GM13976 (cell line): ENCODE data around the gene MXD4.
A peak's percentile ranks its signal among the peaks of the same experiment; 100 is the strongest.

ENCODE experiments used
- DNase-seq: peaks from one replicate; pipeline ENCODE4 v3.0.0; 2012; ENCODE audit warnings: low spot score
- CTCF ChIP-seq: IDR thresholded peaks from 2 replicates; pipeline ENCODE4 v1.5.1; 2012; ENCODE audit warnings: borderline replicate concordance, mild to moderate bottlenecking; ENCODE audit not compliant: insufficient read depth; ENCODE audit errors: extremely low read depth, missing control alignments, control extremely low read depth
- in situ Hi-C: fragments of 300-500 bp; cut with MboI; formaldehyde crosslinking; loops from one replicate; pipeline ENCODE4 v1.12.0; 2022; ENCODE audit warnings: low sequenced_read_pairs, mixed read lengths, inconsistent platforms; ENCODE audit not compliant: unreplicated experiment

The MXD4 gene

DNA sequence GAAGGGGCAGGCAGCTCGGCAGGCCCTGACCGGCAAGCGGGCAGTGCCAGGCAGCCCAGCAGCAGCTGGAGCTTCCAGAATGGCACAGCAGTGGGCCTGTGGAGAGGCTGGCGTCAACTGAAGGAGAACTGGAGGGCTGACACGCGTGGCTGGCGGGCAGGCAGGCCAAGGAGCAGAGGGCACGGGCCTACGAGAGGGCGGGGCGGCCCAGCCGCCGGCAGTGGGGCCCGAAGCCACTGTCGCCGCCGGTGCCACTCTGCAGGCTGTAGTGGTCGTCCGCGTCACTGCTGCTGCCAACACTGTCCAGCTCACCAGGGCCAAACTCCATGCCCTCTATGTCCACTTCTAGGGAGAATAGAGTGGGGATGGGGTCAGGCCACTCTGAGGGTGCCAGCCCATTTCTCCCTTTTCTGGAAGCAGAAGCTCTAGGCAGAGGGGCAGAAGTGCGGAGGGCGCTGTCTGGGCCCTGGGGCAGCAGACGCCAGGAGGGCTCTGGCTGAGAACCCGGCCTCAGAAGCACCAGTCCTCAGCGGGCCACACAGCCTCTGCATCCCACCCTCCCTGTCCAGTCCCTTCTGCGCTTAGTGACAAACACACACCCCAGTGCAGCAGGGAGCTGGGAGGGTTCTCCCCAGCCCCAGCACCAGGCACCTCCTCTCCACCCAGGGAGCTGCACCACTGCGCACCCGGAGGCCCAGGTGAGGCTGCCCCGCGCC lies 11.4 kb downstream of the MXD4 start:
- in situ Hi-C loops, result no loop called here
- DNase-seq, result peak; percentile 18
- TF ChIP-seq CTCF, result no peak

DNA sequence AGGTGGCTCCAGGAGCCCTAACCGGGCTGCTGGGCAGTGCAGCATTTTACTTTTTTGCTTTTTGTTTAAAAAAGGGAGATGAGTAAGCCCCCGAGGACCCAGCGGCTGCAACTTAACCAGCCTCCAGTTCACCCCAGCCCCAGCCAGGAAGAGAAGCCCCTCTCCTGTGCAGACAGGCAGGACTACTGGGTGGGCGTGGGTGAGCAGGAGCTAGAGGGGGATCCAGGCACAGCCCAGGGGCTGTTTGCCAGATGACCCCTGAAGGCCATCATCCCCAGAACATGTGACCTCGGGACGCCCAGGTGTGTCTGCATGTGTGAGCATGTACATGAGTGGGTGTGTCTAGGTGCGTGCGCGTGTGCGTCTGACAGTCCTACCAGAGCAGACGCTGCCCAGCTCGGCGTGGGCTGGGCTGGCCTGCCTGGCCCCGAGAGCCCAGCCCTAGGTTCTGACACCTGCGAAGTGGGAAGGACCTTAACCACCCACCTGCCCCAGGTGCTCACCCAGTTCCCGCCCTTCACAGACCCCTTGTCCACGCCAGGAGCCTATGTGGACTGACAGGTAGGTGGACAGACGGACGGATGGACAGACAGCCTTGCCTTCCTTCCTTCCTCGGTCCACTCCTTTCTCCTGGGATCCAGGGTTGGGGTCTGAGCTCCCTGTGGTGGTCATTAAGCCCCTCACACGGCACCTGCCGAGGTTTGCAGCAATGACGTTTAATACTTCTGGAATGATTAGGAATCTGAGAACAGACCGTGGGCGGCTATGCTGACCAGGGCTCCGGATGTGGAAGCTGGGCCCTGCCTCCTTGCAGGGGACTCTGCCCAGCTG lies 12.2 kb downstream of the MXD4 start:
- DNase-seq, result peak; percentile 15
- in situ Hi-C loops, result no loop called here
- TF ChIP-seq CTCF, result no peak

DNA sequence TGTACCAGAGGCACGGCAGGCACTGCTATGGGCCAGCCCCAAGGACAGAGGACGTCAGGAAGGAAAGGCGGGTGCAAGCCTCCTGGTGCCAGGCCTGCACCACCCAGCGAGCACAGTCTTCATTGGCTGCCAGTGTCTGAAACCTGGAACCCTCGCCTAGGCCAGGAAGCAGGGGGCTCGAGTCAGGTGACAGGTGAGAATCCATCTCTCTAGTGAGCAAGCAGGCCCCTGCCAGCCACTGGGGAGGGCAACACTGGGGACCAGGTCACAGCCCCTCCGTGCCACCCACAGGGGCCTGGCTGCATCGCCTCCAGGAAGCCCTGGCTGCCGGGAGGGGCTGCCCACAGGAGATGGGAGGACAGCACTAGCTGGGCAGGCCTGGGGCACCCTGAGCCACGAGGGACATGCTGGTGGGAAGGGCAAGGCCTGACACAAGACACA lies 13.1 kb downstream of the MXD4 start:
- in situ Hi-C loops, result no loop called here
- no peak for TF ChIP-seq CTCF
- peak; percentile 17 for DNase-seq

DNA sequence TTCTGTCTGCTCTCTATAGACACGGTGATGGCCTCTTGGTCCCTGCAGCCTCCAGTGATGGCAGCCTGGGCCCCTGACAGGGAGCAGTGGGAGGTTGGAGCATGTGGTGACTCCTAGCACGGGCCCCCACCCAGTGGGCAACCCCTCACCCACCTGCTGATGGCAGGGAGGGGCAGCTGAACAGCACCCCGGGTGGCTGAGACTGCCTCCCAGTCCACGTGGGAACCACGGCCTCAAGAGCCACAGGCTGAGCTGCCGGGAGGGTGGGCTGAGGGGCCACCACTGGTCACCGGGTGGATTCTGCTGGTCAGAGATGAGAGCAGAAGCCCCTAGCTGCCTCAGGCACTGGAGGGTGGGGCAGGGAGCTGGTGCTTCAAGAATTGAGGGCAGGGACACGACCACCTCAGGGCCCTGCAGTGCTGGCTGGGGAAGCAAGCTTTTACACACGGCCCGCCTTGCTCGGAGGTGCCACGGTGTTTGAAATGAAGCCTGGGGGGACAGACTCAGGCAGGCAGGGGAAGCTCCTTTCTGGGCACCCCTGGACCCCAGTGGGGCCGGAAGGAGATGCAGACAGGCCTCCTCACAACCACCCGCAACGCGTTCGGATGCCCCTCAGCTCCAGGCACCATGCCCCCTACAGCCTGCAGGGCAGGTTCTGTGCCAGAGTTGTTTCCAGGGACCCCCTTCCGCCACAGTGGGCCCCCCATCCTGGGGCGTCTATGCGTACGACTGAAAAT lies 13.7 kb downstream of the MXD4 start:
- in situ Hi-C loops, result no loop called here

DNA sequence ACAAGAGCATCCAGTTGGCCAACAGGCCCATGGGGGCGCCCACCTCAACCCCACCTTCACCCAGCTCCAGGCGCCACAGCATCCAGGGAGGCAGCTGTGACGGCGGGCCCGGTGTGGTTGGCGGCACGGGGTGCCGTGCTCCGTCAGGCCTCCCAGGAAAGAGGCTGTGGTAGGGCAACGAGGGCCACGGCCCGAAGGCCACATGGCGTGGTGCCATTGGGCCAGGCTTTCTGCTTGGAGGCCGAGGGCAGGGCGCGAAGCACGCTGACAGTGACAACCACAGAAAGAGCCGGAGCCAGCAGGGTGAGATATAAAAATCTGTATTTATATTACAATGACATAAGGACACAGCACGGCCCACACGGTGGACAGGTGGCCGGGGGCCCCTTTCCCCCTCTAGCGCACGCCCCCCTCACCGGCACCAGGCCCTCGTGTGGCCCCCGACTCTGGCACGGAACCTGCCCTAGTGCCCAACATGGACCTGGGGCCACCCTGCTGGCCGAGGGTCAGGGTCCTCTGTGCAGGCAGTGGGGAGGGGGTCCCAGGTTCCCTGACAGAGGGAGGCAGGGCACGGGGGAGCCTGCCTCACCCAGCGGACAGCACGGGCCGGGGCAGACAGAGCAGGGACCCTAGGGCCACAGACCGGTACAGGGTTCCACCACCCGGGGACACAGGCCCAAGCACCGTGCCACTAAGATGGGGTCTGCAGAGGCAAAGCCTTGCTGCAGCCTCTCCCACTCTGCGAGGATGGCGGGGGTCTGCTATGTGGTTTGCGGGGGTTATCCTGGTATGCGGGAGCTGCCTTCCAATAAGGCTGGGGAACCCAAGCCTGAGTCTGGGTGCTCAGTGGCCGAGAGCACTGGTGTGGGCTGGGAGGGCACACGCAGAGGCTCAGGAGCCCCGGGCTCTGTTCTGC lies 14.5 kb downstream of the MXD4 start:
- in situ Hi-C loops, result no loop called here
- no peak for TF ChIP-seq CTCF
- DNase-seq, result peak; percentile 15

More for the DNA sequence above, 13.7 kb downstream of the MXD4 start:
- peak; percentile 18 for DNase-seq
- no peak for TF ChIP-seq CTCF
